ENCODE data around the gene CDH20. TPM values are rescaled to one million over a fixed set of nuclear protein-coding genes. Genes with fewer than 3 reads are reported as not detected.

The CDH20 gene
- polyA plus RNA-seq, 4 donors, result 0.10 to 0.12 TPM; not detected in 2

- H3K4me3 ChIP-seq (ENCODE audit: low read depth in 1 of 3, low read length in 3 of 3), result no peak overlapping the region
- no peak for FAIRE-seq
- 20 to 58% (median 41%) methylated on average over 1 of the region's 1 CpG for WGBS, 3 donors
- H3K27me3 ChIP-seq (ENCODE audit: control insufficient read depth in 3 of 3, insufficient read depth in 3 of 3, low read length in 3 of 3), result no peaks in the 10 kb centered on the region
- H3K36me3 ChIP-seq (ENCODE audit: control insufficient read depth in 3 of 3, insufficient read depth in 2 of 3, low read depth in 1 of 3, low read length in 3 of 3), result no peaks in the 10 kb centered on the region
- no peak for DNase-seq
- no peak overlapping the region for H3K27ac ChIP-seq (ENCODE audit: low read depth in 1 of 3, low read length in 2 of 3)
- H3K4me1 ChIP-seq (ENCODE audit: control insufficient read depth in 3 of 3, insufficient read depth in 2 of 3, low read depth in 1 of 3, low read length in 2 of 3), result no peaks in the 10 kb centered on the region
- no peaks in the 10 kb centered on the region for H3K9me3 ChIP-seq (ENCODE audit: control insufficient read depth in 2 of 2, insufficient read depth in 1 of 2, low read depth in 1 of 2, low read length in 1 of 2)
These were observed 86.5 kb downstream of the CDH20 start for GRCh38 chr18:61419763-61420162.

- WGBS, 3 donors, result 79 to 91% (median 89%) methylated on average over 7 of the region's 7 CpGs
- H3K9me3 ChIP-seq (ENCODE audit: control insufficient read depth in 2 of 2, insufficient read depth in 1 of 2, low read depth in 1 of 2, low read length in 1 of 2), result no peaks in the 10 kb centered on the region
- FAIRE-seq (no peak), DNase-seq (no peak)
- no peaks in the 10 kb centered on the region for H3K36me3 ChIP-seq (ENCODE audit: control insufficient read depth in 3 of 3, insufficient read depth in 2 of 3, low read depth in 1 of 3, low read length in 3 of 3)
- H3K4me3 ChIP-seq (ENCODE audit: low read depth in 1 of 3, low read length in 3 of 3), result no peak overlapping the region
- H3K4me1 ChIP-seq (ENCODE audit: control insufficient read depth in 3 of 3, insufficient read depth in 2 of 3, low read depth in 1 of 3, low read length in 2 of 3), result no peaks in the 10 kb centered on the region
- H3K27me3 ChIP-seq (ENCODE audit: control insufficient read depth in 3 of 3, insufficient read depth in 3 of 3, low read length in 3 of 3), result no peaks in the 10 kb centered on the region
- no peak overlapping the region for H3K27ac ChIP-seq (ENCODE audit: low read depth in 1 of 3, low read length in 2 of 3)
These were observed 87.1 kb downstream of the CDH20 start for GRCh38 chr18:61420218-61420885.

DNA sequence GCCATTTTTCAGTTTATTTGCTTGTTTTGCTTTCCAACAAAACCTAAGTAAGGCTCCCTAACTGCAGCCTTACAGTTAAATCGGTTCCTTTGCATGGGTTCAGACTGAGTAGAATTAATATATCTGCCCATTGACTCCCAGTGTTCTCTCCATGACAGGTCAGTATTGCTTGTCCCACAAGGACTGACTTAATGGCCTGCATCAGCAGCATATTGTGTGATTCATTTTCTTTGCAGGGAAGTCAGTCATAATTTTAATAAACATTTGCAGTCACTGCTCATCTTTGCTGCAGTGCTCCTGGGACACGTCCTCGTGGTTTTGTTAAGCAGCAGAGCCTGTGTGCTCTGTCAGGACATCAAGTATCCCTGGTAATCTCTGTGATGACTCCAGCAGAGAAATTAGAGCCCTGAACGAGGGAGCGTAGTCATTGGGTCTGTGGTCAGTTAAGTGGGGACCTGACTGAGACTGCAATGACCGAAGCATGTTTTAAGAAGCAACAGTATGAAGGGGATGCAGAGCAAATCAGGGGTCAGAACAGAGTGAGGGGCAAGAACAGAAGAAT, 93.3 kb downstream of the CDH20 start:
- FAIRE-seq (no peak), DNase-seq (no peak)
- no peaks in the 10 kb centered on the region for H3K4me1 ChIP-seq (ENCODE audit: control insufficient read depth in 3 of 3, insufficient read depth in 2 of 3, low read depth in 1 of 3, low read length in 2 of 3)
- H3K27ac ChIP-seq (ENCODE audit: low read depth in 1 of 3, low read length in 2 of 3), result no peak overlapping the region
- H3K36me3 ChIP-seq (ENCODE audit: control insufficient read depth in 3 of 3, insufficient read depth in 2 of 3, low read depth in 1 of 3, low read length in 3 of 3), result no peaks in the 10 kb centered on the region
- no peaks in the 10 kb centered on the region for H3K9me3 ChIP-seq (ENCODE audit: control insufficient read depth in 2 of 2, insufficient read depth in 1 of 2, low read depth in 1 of 2, low read length in 1 of 2)
- no peaks in the 10 kb centered on the region for H3K27me3 ChIP-seq (ENCODE audit: control insufficient read depth in 3 of 3, insufficient read depth in 3 of 3, low read length in 3 of 3)
- 78 to 82% (median 79%) methylated on average over 6 of the region's 6 CpGs for WGBS, 3 donors
- H3K4me3 ChIP-seq (ENCODE audit: low read depth in 1 of 3, low read length in 3 of 3), result no peak overlapping the region

GRCh38 chr18:61428266-61428665, 95.0 kb downstream of the CDH20 start:
- Histone ChIP-seq H3K27me3 (ENCODE audit: control insufficient read depth in 3 of 3, insufficient read depth in 3 of 3, low read length in 3 of 3) (no peaks in the 10 kb centered on the region), H3K4me3 (ENCODE audit: low read depth in 1 of 3, low read length in 3 of 3) (no peak overlapping the region), H3K4me1 (ENCODE audit: control insufficient read depth in 3 of 3, insufficient read depth in 2 of 3, low read depth in 1 of 3, low read length in 2 of 3) (no peaks in the 10 kb centered on the region), H3K27ac (ENCODE audit: low read depth in 1 of 3, low read length in 2 of 3) (no peak overlapping the region), H3K9me3 (ENCODE audit: control insufficient read depth in 2 of 2, insufficient read depth in 1 of 2, low read depth in 1 of 2, low read length in 1 of 2) (no peaks in the 10 kb centered on the region), H3K36me3 (ENCODE audit: control insufficient read depth in 3 of 3, insufficient read depth in 2 of 3, low read depth in 1 of 3, low read length in 3 of 3) (no peaks in the 10 kb centered on the region)
- DNase-seq (no peak), FAIRE-seq (no peak)
- 72 to 78% (median 72%) methylated on average over 4 of the region's 4 CpGs for WGBS, 3 donors

DNA sequence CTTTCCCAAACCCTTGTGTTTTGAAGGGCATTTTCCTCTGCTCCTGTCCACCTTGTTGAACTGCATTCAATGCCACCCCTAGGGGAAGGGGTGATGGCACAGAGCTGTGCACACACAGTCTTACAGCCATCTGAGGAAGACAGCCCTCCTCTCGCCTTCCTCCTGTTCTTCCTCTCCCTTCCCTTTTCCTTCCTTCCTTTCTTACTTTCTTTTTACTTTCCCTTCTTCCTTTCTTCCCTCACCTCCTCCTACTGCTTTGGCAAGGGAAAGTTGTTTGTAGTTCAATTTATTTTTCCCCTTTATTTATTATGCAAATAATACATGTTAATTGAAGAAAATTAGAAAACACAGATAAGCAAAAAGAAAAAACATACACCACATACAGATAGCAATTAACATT, 99.4 kb downstream of the CDH20 start:
- no peaks in the 10 kb centered on the region for H3K9me3 ChIP-seq (ENCODE audit: control insufficient read depth in 2 of 2, insufficient read depth in 1 of 2, low read depth in 1 of 2, low read length in 1 of 2)
- no peak for DNase-seq
- H3K36me3 ChIP-seq (ENCODE audit: control insufficient read depth in 3 of 3, insufficient read depth in 2 of 3, low read depth in 1 of 3, low read length in 3 of 3), result no peaks in the 10 kb centered on the region
- H3K27ac ChIP-seq (ENCODE audit: low read depth in 1 of 3, low read length in 2 of 3), result no peak overlapping the region
- no peaks in the 10 kb centered on the region for H3K27me3 ChIP-seq (ENCODE audit: control insufficient read depth in 3 of 3, insufficient read depth in 3 of 3, low read length in 3 of 3)
- H3K4me3 ChIP-seq (ENCODE audit: low read depth in 1 of 3, low read length in 3 of 3), result no peak overlapping the region
- FAIRE-seq, result no peak
- 74 to 86% (median 83%) methylated on average over 1 of the region's 1 CpG for WGBS, 3 donors
- H3K4me1 ChIP-seq (ENCODE audit: control insufficient read depth in 3 of 3, insufficient read depth in 2 of 3, low read depth in 1 of 3, low read length in 2 of 3), result no peaks in the 10 kb centered on the region

DNA sequence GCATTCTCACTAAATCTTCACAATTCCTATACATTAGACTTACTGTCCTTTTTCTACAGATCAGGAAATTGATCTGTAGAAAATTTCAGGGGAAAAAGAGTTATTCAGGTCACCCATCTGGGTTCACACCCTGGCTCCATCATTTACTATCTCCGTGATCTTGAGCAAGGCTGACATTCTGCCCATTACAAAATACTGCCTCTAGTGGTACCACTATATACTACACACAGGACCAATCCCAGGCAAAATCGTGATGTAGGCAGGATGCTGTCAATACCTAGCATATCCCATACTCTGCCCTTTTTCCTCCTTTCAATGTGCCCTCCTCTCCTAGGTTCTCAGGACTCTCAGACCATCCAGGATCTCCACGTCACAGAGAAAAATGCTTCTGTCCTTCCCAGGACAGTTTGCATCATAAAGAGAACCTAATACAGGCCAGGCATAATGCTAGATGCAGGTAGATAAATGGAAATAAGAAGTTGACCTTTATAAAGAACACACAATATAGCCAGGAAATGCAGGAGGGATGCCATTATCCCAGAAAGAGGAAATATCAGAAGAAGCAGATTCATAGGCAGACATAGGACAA, 101.9 kb downstream of the CDH20 start:
- Histone ChIP-seq H3K9me3 (ENCODE audit: control insufficient read depth in 2 of 2, insufficient read depth in 1 of 2, low read depth in 1 of 2, low read length in 1 of 2) (no peaks in the 10 kb centered on the region), H3K27ac (ENCODE audit: low read depth in 1 of 3, low read length in 2 of 3) (no peak overlapping the region), H3K27me3 (ENCODE audit: control insufficient read depth in 3 of 3, insufficient read depth in 3 of 3, low read length in 3 of 3) (no peaks in the 10 kb centered on the region), H3K4me3 (ENCODE audit: low read depth in 1 of 3, low read length in 3 of 3) (no peak overlapping the region), H3K36me3 (ENCODE audit: control insufficient read depth in 3 of 3, insufficient read depth in 2 of 3, low read depth in 1 of 3, low read length in 3 of 3) (no peaks in the 10 kb centered on the region), H3K4me1 (ENCODE audit: control insufficient read depth in 3 of 3, insufficient read depth in 2 of 3, low read depth in 1 of 3, low read length in 2 of 3) (no peaks in the 10 kb centered on the region)
- WGBS, 3 donors, result 19 to 33% (median 26%) methylated on average over 3 of the region's 3 CpGs
- DNase-seq, result peak; percentile 4 to 18
- no peak for FAIRE-seq

GRCh38 chr18:61443081-61443725, 110.0 kb downstream of the CDH20 start:
- no peak for DNase-seq
- FAIRE-seq, result no peak
- Histone ChIP-seq H3K4me3 (ENCODE audit: low read depth in 1 of 3, low read length in 3 of 3) (no peak overlapping the region), H3K36me3 (ENCODE audit: control insufficient read depth in 3 of 3, insufficient read depth in 2 of 3, low read depth in 1 of 3, low read length in 3 of 3) (no peaks in the 10 kb centered on the region), H3K27ac (ENCODE audit: low read depth in 1 of 3, low read length in 2 of 3) (no peak overlapping the region), H3K4me1 (ENCODE audit: control insufficient read depth in 3 of 3, insufficient read depth in 2 of 3, low read depth in 1 of 3, low read length in 2 of 3) (no peaks in the 10 kb centered on the region), H3K27me3 (ENCODE audit: control insufficient read depth in 3 of 3, insufficient read depth in 3 of 3, low read length in 3 of 3) (no peaks in the 10 kb centered on the region), H3K9me3 (ENCODE audit: control insufficient read depth in 2 of 2, insufficient read depth in 1 of 2, low read depth in 1 of 2, low read length in 1 of 2) (no peaks in the 10 kb centered on the region)
- WGBS, 3 donors, result 65 to 66% (median 65%) methylated on average over 5 of the region's 5 CpGs

- Histone ChIP-seq H3K4me3 (ENCODE audit: low read depth in 1 of 3, low read length in 3 of 3) (no peak overlapping the region), H3K9me3 (ENCODE audit: control insufficient read depth in 2 of 2, insufficient read depth in 1 of 2, low read depth in 1 of 2, low read length in 1 of 2) (no peaks in the 10 kb centered on the region), H3K27ac (ENCODE audit: low read depth in 1 of 3, low read length in 2 of 3) (no peak overlapping the region), H3K27me3 (ENCODE audit: control insufficient read depth in 3 of 3, insufficient read depth in 3 of 3, low read length in 3 of 3) (no peaks in the 10 kb centered on the region), H3K36me3 (ENCODE audit: control insufficient read depth in 3 of 3, insufficient read depth in 2 of 3, low read depth in 1 of 3, low read length in 3 of 3) (no peaks in the 10 kb centered on the region), H3K4me1 (ENCODE audit: control insufficient read depth in 3 of 3, insufficient read depth in 2 of 3, low read depth in 1 of 3, low read length in 2 of 3) (no peaks in the 10 kb centered on the region)
- FAIRE-seq (no peak), DNase-seq (peak in 1 of 2 donors; percentile 1)
- WGBS, 3 donors, result 11 to 35% (median 18%) methylated on average over 2 of the region's 2 CpGs
These were observed 115.1 kb downstream of the CDH20 start for GRCh38 chr18:61448316-61448715.

Measured in small intestine (tissue), 7 donors.